Neural cell (in vitro differentiated cells): ENCODE data around the gene SHB. TPM values are rescaled to one million over a fixed set of nuclear protein-coding genes. Genes with fewer than 3 reads are reported as not detected.

Source experiments
- H2AFZ ChIP-seq: fragments of 200-600, 300-800 bp; sonication (generic), shearing (Covaris generic); 2 replicates; pipeline ENCODE4 v1.6.0; 2014; ENCODE audit warnings: low read depth, mild to moderate bottlenecking, antibody characterized with exemption, low read length, moderate library complexity
- H3F3A ChIP-seq: fragments of 200-600 bp; shearing (Covaris generic); 2 replicates; pipeline ENCODE4 v1.6.1; 2016; ENCODE audit warnings: mild to moderate bottlenecking, moderate library complexity, mixed read lengths, antibody characterized with exemption, low read length; ENCODE audit not compliant: insufficient read depth, poor library complexity, severe bottlenecking
- H3K27ac ChIP-seq: fragments of 200-600, 300-800 bp; sonication (generic), shearing (Covaris generic); 2 replicates; pipeline ENCODE4 v1.5.1; 2014; ENCODE audit warnings: mild to moderate bottlenecking, low read length, moderate library complexity
- H3K27me3 ChIP-seq: fragments of 300-800, 200-600 bp; sonication (generic), shearing (Covaris generic); 2 replicates; pipeline ENCODE4 v1.6.0; 2014; ENCODE audit warnings: mild to moderate bottlenecking, low read depth, low read length, moderate library complexity; ENCODE audit not compliant: insufficient read depth
- H3K36me3 ChIP-seq: fragments of 300-800, 200-600 bp; sonication (generic), shearing (Covaris generic); 2 replicates; pipeline ENCODE4 v1.5.1; 2014; ENCODE audit warnings: mild to moderate bottlenecking, antibody characterized with exemption, low read length, moderate library complexity; ENCODE audit not compliant: insufficient read depth
- H3K4me2 ChIP-seq: fragments of 300-800, 200-600 bp; sonication (generic), shearing (Covaris generic); 2 replicates; pipeline ENCODE4 v1.6.0; 2014; ENCODE audit warnings: mild to moderate bottlenecking, low read length
- H3K4me3 ChIP-seq: fragments of 300-800, 200-600 bp; sonication (generic), shearing (Covaris generic); 2 replicates; pipeline ENCODE4 v1.5.1; 2014; ENCODE audit warnings: mild to moderate bottlenecking, low read length, moderate library complexity
- H3K79me2 ChIP-seq: fragments of 200-600 bp; shearing (Covaris generic); replicated peaks from 2 replicates; pipeline ENCODE4 v1.6.0; 2014; ENCODE audit warnings: mild to moderate bottlenecking, low read length, moderate library complexity; ENCODE audit not compliant: insufficient read depth
- H3K9ac ChIP-seq: fragments of 300-800, 200-600 bp; sonication (generic), shearing (Covaris generic); 2 replicates; pipeline ENCODE4 v1.6.1; 2016; ENCODE audit warnings: mild to moderate bottlenecking, low read length, mixed read lengths
- H3K9me2 ChIP-seq: fragments of 200-600 bp; shearing (Covaris generic); 2 replicates; pipeline ENCODE4 v1.6.1; 2016; ENCODE audit warnings: mild to moderate bottlenecking, low read length, mixed read lengths; ENCODE audit not compliant: insufficient read depth
- H3K9me3 ChIP-seq: fragments of 200-600, 300-800 bp; sonication (generic), shearing (Covaris generic); 2 replicates; pipeline ENCODE4 v1.6.1; 2016; ENCODE audit warnings: mild to moderate bottlenecking, mixed run types, low read length, moderate library complexity, mixed read lengths
- H4K20me1 ChIP-seq: fragments of 200-600 bp; shearing (Covaris generic); 2 replicates; pipeline ENCODE4 v1.6.1; 2016; ENCODE audit warnings: mild to moderate bottlenecking, mixed run types; ENCODE audit not compliant: insufficient read depth
- EP300 ChIP-seq: fragments of 450-650 bp; conservative IDR thresholded peaks from 2 replicates; pipeline ENCODE4 v1.6.1; 2014; ENCODE audit warnings: antibody characterized with exemption, mild to moderate bottlenecking, moderate library complexity; ENCODE audit not compliant: poor library complexity, severe bottlenecking
- EZH2 ChIP-seq: fragments of 200-600, 300-800 bp; shearing (Covaris generic), sonication (generic); IDR thresholded peaks from 2 replicates; pipeline ENCODE4 v1.6.1; 2014; ENCODE audit warnings: antibody characterized with exemption, low read length, borderline replicate concordance, mild to moderate bottlenecking; ENCODE audit not compliant: insufficient read depth, poor library complexity, severe bottlenecking
- MXI1 ChIP-seq: fragments of 450-650 bp; conservative IDR thresholded peaks from 2 replicates; pipeline ENCODE4 v1.6.1; 2014; ENCODE audit warnings: antibody characterized with exemption, mild to moderate bottlenecking; ENCODE audit not compliant: poor library complexity, severe bottlenecking
- POLR2AphosphoS5 ChIP-seq: IDR thresholded peaks from 2 replicates; pipeline ENCODE4 v1.6.1; 2012
- RAD21 ChIP-seq: fragments of 450-650 bp; conservative IDR thresholded peaks from 2 replicates; pipeline ENCODE4 v1.6.1; 2014; ENCODE audit warnings: antibody characterized with exemption, mild to moderate bottlenecking, moderate library complexity
- SMC3 ChIP-seq: fragments of 450-650 bp; conservative IDR thresholded peaks from 2 replicates; pipeline ENCODE4 v1.6.1; 2014; ENCODE audit warnings: antibody characterized with exemption, mild to moderate bottlenecking, moderate library complexity; ENCODE audit not compliant: poor library complexity
- TAF1 ChIP-seq: IDR thresholded peaks from 2 replicates; pipeline ENCODE4 v1.6.1; 2012; ENCODE audit warnings: low read depth
- polyA plus RNA-seq: library from polyadenylated mRNA; depleted of rRNA; stranded (reverse); fragments of >200 nt; gene quantifications from 2 replicates; pipeline ENCODE4 v1.2.3, GENCODE V29; 2014
- TF ChIP-seq, protein P1 (sequence below): IDR thresholded peaks from 2 replicates; pipeline ENCODE4 v1.6.1; 2012; ENCODE audit warnings: borderline replicate concordance
- TF ChIP-seq, protein P2 (sequence below): fragments of 450-650 bp; IDR thresholded peaks from 2 replicates; pipeline ENCODE4 v1.5.1; 2014; ENCODE audit warnings: antibody characterized with exemption, mild to moderate bottlenecking, moderate library complexity; ENCODE audit not compliant: poor library complexity, severe bottlenecking

The SHB gene
- polyA plus RNA-seq, 1 donor from 2014 or later: 17.5 TPM

DNA sequence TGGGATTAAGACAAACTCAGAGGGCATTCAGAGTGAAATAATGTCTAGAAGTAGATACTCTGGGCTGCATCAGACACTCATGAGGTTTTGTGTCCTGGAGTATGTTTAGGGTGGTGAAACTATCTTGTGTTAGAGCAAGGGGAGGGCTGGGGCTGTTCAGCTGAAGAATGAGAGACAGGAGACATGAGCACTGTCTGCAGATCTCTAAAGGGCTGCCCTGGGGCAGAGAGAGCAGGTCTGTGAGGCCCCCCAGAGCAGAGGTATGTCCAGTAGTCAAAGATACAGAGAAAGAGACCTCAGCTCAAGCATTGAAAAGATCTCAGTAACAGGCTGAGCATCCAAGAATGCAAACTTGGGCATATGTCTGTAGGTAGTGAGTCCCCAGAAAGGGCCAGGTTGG lies 45.9 kb upstream of the SHB start:
- no peak overlapping the region for H2AFZ ChIP-seq

DNA sequence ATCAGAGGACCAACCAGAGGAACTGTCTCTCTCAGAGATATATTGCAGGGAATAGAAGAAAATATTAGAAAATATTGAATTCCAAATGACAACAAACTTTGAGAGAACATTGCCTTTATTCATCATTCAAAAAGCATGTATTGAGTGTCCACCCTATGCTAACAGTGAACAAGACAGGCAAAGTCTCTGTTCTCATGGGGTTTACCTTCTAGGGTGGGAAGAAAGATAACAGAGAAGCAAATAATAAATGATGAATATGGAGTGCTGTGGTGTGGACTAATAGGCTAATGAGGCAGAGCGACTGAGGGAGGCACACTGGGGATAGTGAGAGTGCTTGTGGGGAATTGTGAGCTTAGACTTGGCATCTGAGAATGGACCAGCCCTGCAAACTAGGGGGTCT lies 43.4 kb upstream of the SHB start:
- no peak overlapping the region for H3K9ac ChIP-seq
- no peak overlapping the region for H3K4me3 ChIP-seq
- TF ChIP-seq, protein P1, sequence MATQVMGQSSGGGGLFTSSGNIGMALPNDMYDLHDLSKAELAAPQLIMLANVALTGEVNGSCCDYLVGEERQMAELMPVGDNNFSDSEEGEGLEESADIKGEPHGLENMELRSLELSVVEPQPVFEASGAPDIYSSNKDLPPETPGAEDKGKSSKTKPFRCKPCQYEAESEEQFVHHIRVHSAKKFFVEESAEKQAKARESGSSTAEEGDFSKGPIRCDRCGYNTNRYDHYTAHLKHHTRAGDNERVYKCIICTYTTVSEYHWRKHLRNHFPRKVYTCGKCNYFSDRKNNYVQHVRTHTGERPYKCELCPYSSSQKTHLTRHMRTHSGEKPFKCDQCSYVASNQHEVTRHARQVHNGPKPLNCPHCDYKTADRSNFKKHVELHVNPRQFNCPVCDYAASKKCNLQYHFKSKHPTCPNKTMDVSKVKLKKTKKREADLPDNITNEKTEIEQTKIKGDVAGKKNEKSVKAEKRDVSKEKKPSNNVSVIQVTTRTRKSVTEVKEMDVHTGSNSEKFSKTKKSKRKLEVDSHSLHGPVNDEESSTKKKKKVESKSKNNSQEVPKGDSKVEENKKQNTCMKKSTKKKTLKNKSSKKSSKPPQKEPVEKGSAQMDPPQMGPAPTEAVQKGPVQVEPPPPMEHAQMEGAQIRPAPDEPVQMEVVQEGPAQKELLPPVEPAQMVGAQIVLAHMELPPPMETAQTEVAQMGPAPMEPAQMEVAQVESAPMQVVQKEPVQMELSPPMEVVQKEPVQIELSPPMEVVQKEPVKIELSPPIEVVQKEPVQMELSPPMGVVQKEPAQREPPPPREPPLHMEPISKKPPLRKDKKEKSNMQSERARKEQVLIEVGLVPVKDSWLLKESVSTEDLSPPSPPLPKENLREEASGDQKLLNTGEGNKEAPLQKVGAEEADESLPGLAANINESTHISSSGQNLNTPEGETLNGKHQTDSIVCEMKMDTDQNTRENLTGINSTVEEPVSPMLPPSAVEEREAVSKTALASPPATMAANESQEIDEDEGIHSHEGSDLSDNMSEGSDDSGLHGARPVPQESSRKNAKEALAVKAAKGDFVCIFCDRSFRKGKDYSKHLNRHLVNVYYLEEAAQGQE: no peak
- TF ChIP-seq, protein P2, sequence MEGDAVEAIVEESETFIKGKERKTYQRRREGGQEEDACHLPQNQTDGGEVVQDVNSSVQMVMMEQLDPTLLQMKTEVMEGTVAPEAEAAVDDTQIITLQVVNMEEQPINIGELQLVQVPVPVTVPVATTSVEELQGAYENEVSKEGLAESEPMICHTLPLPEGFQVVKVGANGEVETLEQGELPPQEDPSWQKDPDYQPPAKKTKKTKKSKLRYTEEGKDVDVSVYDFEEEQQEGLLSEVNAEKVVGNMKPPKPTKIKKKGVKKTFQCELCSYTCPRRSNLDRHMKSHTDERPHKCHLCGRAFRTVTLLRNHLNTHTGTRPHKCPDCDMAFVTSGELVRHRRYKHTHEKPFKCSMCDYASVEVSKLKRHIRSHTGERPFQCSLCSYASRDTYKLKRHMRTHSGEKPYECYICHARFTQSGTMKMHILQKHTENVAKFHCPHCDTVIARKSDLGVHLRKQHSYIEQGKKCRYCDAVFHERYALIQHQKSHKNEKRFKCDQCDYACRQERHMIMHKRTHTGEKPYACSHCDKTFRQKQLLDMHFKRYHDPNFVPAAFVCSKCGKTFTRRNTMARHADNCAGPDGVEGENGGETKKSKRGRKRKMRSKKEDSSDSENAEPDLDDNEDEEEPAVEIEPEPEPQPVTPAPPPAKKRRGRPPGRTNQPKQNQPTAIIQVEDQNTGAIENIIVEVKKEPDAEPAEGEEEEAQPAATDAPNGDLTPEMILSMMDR: no peak
- TF ChIP-seq EZH2: no peak
- no peak for TF ChIP-seq TAF1
- no peak for TF ChIP-seq MXI1
- TF ChIP-seq EP300: no peak
- TF ChIP-seq POLR2AphosphoS5: no peak
- no peaks in the 10 kb centered on the region for H3K36me3 ChIP-seq
- H3K27ac ChIP-seq: no peak overlapping the region
- H3K9me3 ChIP-seq: no peaks in the 10 kb centered on the region
- no peaks in the 10 kb centered on the region for H3K27me3 ChIP-seq
- H3K9me2 ChIP-seq: no peaks in the 10 kb centered on the region
- no peaks in the 10 kb centered on the region for H4K20me1 ChIP-seq
- H3K4me2 ChIP-seq: no peak overlapping the region
- no peaks in the 10 kb centered on the region for H3F3A ChIP-seq
- no peak overlapping the region for H2AFZ ChIP-seq
- no peaks in the 10 kb centered on the region for H3K79me2 ChIP-seq

More for the DNA sequence above, 45.9 kb upstream of the SHB start:
- no peaks in the 10 kb centered on the region for H3F3A ChIP-seq
- no peaks in the 10 kb centered on the region for H3K36me3 ChIP-seq
- no peaks in the 10 kb centered on the region for H3K9me3 ChIP-seq
- no peaks in the 10 kb centered on the region for H3K79me2 ChIP-seq
- H3K4me3 ChIP-seq: no peak overlapping the region
- H3K27me3 ChIP-seq: no peaks in the 10 kb centered on the region
- no peaks in the 10 kb centered on the region for H4K20me1 ChIP-seq
- no peak overlapping the region for H3K27ac ChIP-seq
- no peak overlapping the region for H3K4me2 ChIP-seq
- TF ChIP-seq RAD21 (no peak), POLR2AphosphoS5 (no peak), MXI1 (no peak), EZH2 (no peak), TAF1 (no peak), SMC3 (no peak), EP300 (no peak)
- TF ChIP-seq, protein P2: no peak
- TF ChIP-seq, protein P1: no peak
- H3K9ac ChIP-seq: no peak overlapping the region
- H3K9me2 ChIP-seq: no peaks in the 10 kb centered on the region
